ENCODE data around the gene FYN.
"Not testable (repeated sequence)": the region's sequence is repeated elsewhere in the genome, so short reads cannot be mapped to it uniquely, and the experiment has no call there.

FYN gene

GRCh38 chr6:111648100-111648499 lies 225.2 kb downstream of the FYN start:
- DNase-seq, result no peak

- DNase-seq, result no peak
These were observed 226.3 kb downstream of the FYN start for GRCh38 chr6:111646942-111647341.

- DNase-seq, result no peak
These were observed 227.2 kb downstream of the FYN start for GRCh38 chr6:111646034-111646433.

- DNase-seq, result no peak
These were observed 228.3 kb downstream of the FYN start for GRCh38 chr6:111644893-111645430.

- DNase-seq, result no peak
These were observed 230.6 kb downstream of the FYN start for GRCh38 chr6:111642463-111643158.

GRCh38 chr6:111639266-111639665 lies 234.0 kb downstream of the FYN start:
- DNase-seq, result no peak

GRCh38 chr6:111634981-111635380 lies 238.3 kb downstream of the FYN start:
- not testable (repeated sequence) for DNase-seq

GRCh38 chr6:111633822-111634221 lies 239.4 kb downstream of the FYN start:
- no peak for DNase-seq

GRCh38 chr6:111632468-111633247 lies 240.6 kb downstream of the FYN start:
- no peak for DNase-seq

- DNase-seq, result no peak
These were observed 241.3 kb downstream of the FYN start for GRCh38 chr6:111631903-111632460.

GRCh38 chr6:111631018-111631417 lies 242.2 kb downstream of the FYN start:
- no peak for DNase-seq

- no peak for DNase-seq
These were observed 245.0 kb downstream of the FYN start for GRCh38 chr6:111628142-111628850.

- no peak for DNase-seq
These were observed 246.8 kb downstream of the FYN start for GRCh38 chr6:111626441-111626840.

- DNase-seq, result peak; percentile 23
These were observed 247.5 kb downstream of the FYN start for GRCh38 chr6:111625461-111626391.

GRCh38 chr6:111625099-111625416 lies 248.2 kb downstream of the FYN start:
- DNase-seq, result no peak

GRCh38 chr6:111624401-111625098 lies 248.7 kb downstream of the FYN start:
- DNase-seq, result no peak

- no peak for DNase-seq
These were observed 250.1 kb downstream of the FYN start for GRCh38 chr6:111623046-111623718.

- no peak for DNase-seq
These were observed 253.1 kb downstream of the FYN start for GRCh38 chr6:111620169-111620568.

GRCh38 chr6:111618407-111618806 lies 254.8 kb downstream of the FYN start:
- DNase-seq, result no peak

- no peak for DNase-seq
These were observed 256.1 kb downstream of the FYN start for GRCh38 chr6:111617149-111617548.

All from NCI-H2227 treated with DMSO at 0.1 percent for 48 hours (cell line).